HepG2 (cell line): ENCODE data around the gene KDM7A. TPM values are rescaled to one million over a fixed set of nuclear protein-coding genes. Genes with fewer than 3 reads are reported as not detected.

Source experiments
- ATAC-seq: fragments of 200-7000 bp; cut with Tn5 transposase; 3 replicates; pipeline ENCODE4 v1.9.1; 2020; ENCODE audit warnings: mild to moderate bottlenecking, moderate library complexity
- BruUV-seq: library from RNA; stranded (reverse); fragments of 400-500 nt; replicated peaks from 2 replicates; lab custom pipeline; 2021; lab: Mats Ljungman, UMichigan
- CTCF ChIA-PET: fragments of 300-600 bp; formaldehyde crosslinking; extraction: SDS; loops from one replicate; lab custom pipeline; 2021; ENCODE audit warnings: low total read pairs, inconsistent platforms, low intra/inter-chr PET ratio; lab: Yijun Ruan, JAX
- POLR2A ChIA-PET: fragments of 350-600 bp; sonication (Branson Sonifier 250); formaldehyde crosslinking; loops from one replicate; lab custom pipeline; 2020; ENCODE audit warnings: antibody characterized with exemption, inconsistent platforms; lab: Yijun Ruan, JAX
- DNase-seq: peaks from one replicate; pipeline ENCODE4 v3.0.0-alpha.2; 2015; ENCODE audit warnings: low spot score
- FAIRE-seq: peaks from 3 replicates; lab custom pipeline; 2011; peaks lifted over from hg19 to GRCh38; lab: Jason Lieb, UNC
- H2AFZ ChIP-seq: one replicate; pipeline ENCODE4 v1.6.1; 2011; ENCODE audit warnings: low read length, inconsistent platforms
- H3K27ac ChIP-seq: fragments of 300-600 bp; 3 replicates; pipeline ENCODE4 v1.8.0; 2011; ENCODE audit warnings: mixed run types, mild to moderate bottlenecking, mixed read lengths, low read length, inconsistent platforms; ENCODE audit not compliant: insufficient read depth; ENCODE audit errors: extremely low read length
- H3K27me3 ChIP-seq, 2 experiments: fragments of 200-600 bp in 1 of 2; 2 replicates in 1 of 2; 3 replicates in 1 of 2; pipeline versions ENCODE4 v1.6.0 to v1.8.0; 2011; ENCODE audit warnings: low read length in 2 of 2, mild to moderate bottlenecking in 2 of 2, moderate library complexity in 2 of 2, inconsistent platforms in 1 of 2; ENCODE audit not compliant: insufficient read depth in 2 of 2, control insufficient read depth in 1 of 2
- H3K36me3 ChIP-seq, 2 experiments: fragments of 200-600 bp in 1 of 2; replicated peaks in 1 of 2; 2 replicates in 1 of 2; 3 replicates in 1 of 2; pipeline versions ENCODE4 v1.5.1 to v1.8.0; 2011; ENCODE audit warnings: low read length in 2 of 2, inconsistent platforms in 1 of 2; ENCODE audit not compliant: insufficient read depth in 2 of 2, control insufficient read depth in 1 of 2
- H3K4me1 ChIP-seq: 2 replicates; pipeline ENCODE4 v1.5.1; 2012; ENCODE audit warnings: low read length, inconsistent platforms; ENCODE audit not compliant: insufficient read depth
- H3K4me2 ChIP-seq: 2 replicates; pipeline ENCODE4 v1.6.0; 2011; ENCODE audit warnings: low read depth, low read length, inconsistent platforms
- H3K4me3 ChIP-seq, 3 experiments: fragments of 200-600 bp in 1 of 3; sonication (generic), shearing (Covaris generic) in 1 of 3; replicated peaks in 1 of 3; 2 replicates each; pipeline ENCODE4 v1.5.1; 2011 to 2016; ENCODE audit warnings: low read length in 3 of 3, inconsistent platforms in 2 of 3, low read depth in 2 of 3, mild to moderate bottlenecking in 2 of 3, control low read depth in 1 of 3, mixed read lengths in 1 of 3; ENCODE audit not compliant: insufficient read depth in 1 of 3
- H3K79me2 ChIP-seq: one replicate; pipeline ENCODE4 v1.6.1; 2011; ENCODE audit warnings: low read length, inconsistent platforms; ENCODE audit not compliant: insufficient read depth
- H3K9ac ChIP-seq: 2 replicates; pipeline ENCODE4 v1.6.0; 2011; ENCODE audit warnings: mild to moderate bottlenecking, low read depth, low read length, inconsistent platforms; ENCODE audit not compliant: insufficient read depth
- H3K9me3 ChIP-seq: 2 replicates; pipeline ENCODE4 v1.5.1; 2012; ENCODE audit warnings: mild to moderate bottlenecking, low read length
- H4K20me1 ChIP-seq: 2 replicates; pipeline ENCODE4 v1.6.0; 2011; ENCODE audit warnings: inconsistent platforms, mild to moderate bottlenecking, low read length, moderate library complexity; ENCODE audit not compliant: insufficient read depth
- HINFP ChIP-seq: sonication (generic); formaldehyde crosslinking; IDR thresholded peaks from 2 replicates; pipeline ENCODE4 v1.4.0; 2020; ENCODE audit warnings: low read depth, mild to moderate bottlenecking, missing genetic modification reagents
- HNF4A ChIP-seq: sonication (generic); formaldehyde crosslinking; IDR thresholded peaks from 2 replicates; pipeline ENCODE4 v1.4.0; 2020; ENCODE audit warnings: missing genetic modification reagents
- NR2F1 ChIP-seq, 2 experiments: fragments of 450-650 bp in 1 of 2; formaldehyde crosslinking in 1 of 2; IDR thresholded peaks; 2 replicates each; pipeline versions ENCODE4 v1.5.0 to v1.6.1; 2016 to 2020; ENCODE audit warnings: mild to moderate bottlenecking in 1 of 2, missing compliant biosample characterization in 1 of 2, missing genetic modification reagents in 1 of 2, moderate library complexity in 1 of 2
- SMC3 ChIP-seq: IDR thresholded peaks from 2 replicates; pipeline ENCODE4 v1.6.1; 2011; ENCODE audit warnings: low read length, improper control_type of control experiment
- SP140L ChIP-seq: sonication (generic); formaldehyde crosslinking; IDR thresholded peaks from 2 replicates; pipeline ENCODE4 v1.4.0; 2020; ENCODE audit warnings: missing genetic modification reagents, borderline replicate concordance
- ZNF256 ChIP-seq: sonication (generic); formaldehyde crosslinking; conservative IDR thresholded peaks from 2 replicates; pipeline ENCODE4 v1.4.0; 2020; ENCODE audit warnings: missing genetic modification reagents
- ZNF264 ChIP-seq: sonication (generic); formaldehyde crosslinking; IDR thresholded peaks from 2 replicates; pipeline ENCODE4 v1.4.0; 2020; ENCODE audit warnings: missing genetic modification reagents
- ZNF792 ChIP-seq: IDR thresholded peaks from 2 replicates; pipeline ENCODE4 v1.6.1; 2016
- ZZZ3 ChIP-seq: sonication (generic); formaldehyde crosslinking; IDR thresholded peaks from 2 replicates; pipeline ENCODE4 v1.4.0; 2020; ENCODE audit warnings: missing genetic modification reagents, mild to moderate bottlenecking, borderline replicate concordance
- WGBS: methylation state at CpG from one replicate; pipeline ENCODE4 v1.1.6; 2017; ENCODE audit warnings: low lambda C conversion rate; 5-methylcytosine and 5-hydroxymethylcytosine counted together
- in situ Hi-C: cut with HindIII; loops from 2 replicates; pipeline ENCODE4 v1.10.0; 2017; ENCODE audit warnings: low pct_unique_long_range_greater_than_20kb; ENCODE audit not compliant: extremely low pct_ligation_motif_present
- intact Hi-C: fragments of 100-400 bp; cut with micrococcal nuclease; formaldehyde crosslinking; loops from one replicate; pipeline ENCODE4 v1.10.0; 2022; ENCODE audit not compliant: unreplicated experiment
- polyA plus RNA-seq, 8 experiments: library from polyadenylated mRNA; depleted of rRNA in 3 of 8; stranded (reverse) in 7 of 8; unstranded in 1 of 8; fragments of >200 nt; fragmentation: Illumina TruSeq in 4 of 8; extraction: Trizol in 4 of 8; gene quantifications; 2 replicates each; pipeline versions ENCODE4 v1.2.1 to v1.2.3, GENCODE V29; 2011 to 2016; ENCODE audit warnings: low read depth in 4 of 8, missing spikeins in 1 of 8, mixed read lengths in 1 of 8; ENCODE audit not compliant: insufficient read depth in 1 of 8
- total RNA-seq, 5 experiments: library from RNA; depleted of rRNA; stranded (reverse); fragments of >200 nt; fragmentation: Illumina TruSeq; extraction: Trizol; gene quantifications; 2 replicates each; pipeline ENCODE4 v1.2.3, GENCODE V29; 2016; ENCODE audit warnings: low read depth in 1 of 5
- TF ChIP-seq, protein P1 (sequence below): sonication (generic); formaldehyde crosslinking; IDR thresholded peaks from 2 replicates; pipeline ENCODE4 v1.4.0; 2020; ENCODE audit warnings: mild to moderate bottlenecking, missing genetic modification reagents
- TF ChIP-seq, protein P2 (sequence below): sonication (generic); formaldehyde crosslinking; IDR thresholded peaks from 2 replicates; pipeline ENCODE4 v1.4.0; 2020; ENCODE audit warnings: mild to moderate bottlenecking, missing genetic modification reagents

Gene KDM7A
- total and polyA plus RNA-seq, 2 of the 13 experiments (the other 11 are each of a cell fraction or from before 2014, with no cell fraction given), result 10.8 to 16.8 TPM

GRCh38 chr7:140062528-140063299 lies 114.1 kb downstream of the KDM7A start, which contains the start of gene PARP12:
Gene PARP12, minus strand, starts transcription at chr7:140062951. Its CDS starts 104 bp downstream, at chr7:140062847.
- no TSS peak for BruUV-seq
- ChIA-PET POLR2A (interaction anchor here (1.1 to 1.4 kb wide), 3 partner anchors 13 to 18 kb away, joined by 3 to 8 read pairs (median 4); no protein-coding TSS in a partner anchor), CTCF (no interaction called here)
- in situ Hi-C loops (no loop called here), intact Hi-C loops (no loop called here)
- H3K27ac ChIP-seq, result peak within 1 kb of the TSS; percentile 69
- H3K27me3 ChIP-seq, result no peaks in the 10 kb centered on the region
- no peaks in the 10 kb centered on the region for H4K20me1 ChIP-seq
- peaks cover 15% of the 10 kb centered on the region for H3K9me3 ChIP-seq
- peak within 1 kb of the TSS; percentile 51 to 73 (median 58); a peak in 5 of 6 replicates for H3K4me3 ChIP-seq
- DNase-seq (peak; percentile 59), ATAC-seq (peak; percentile 89), FAIRE-seq (no peak)
- 32% methylated on average over 13 of the region's 106 CpGs for WGBS
- H3K4me2 ChIP-seq, result peak within 1 kb of the TSS; percentile 76
- peaks cover 61% of the 10 kb centered on the region for H3K4me1 ChIP-seq
- peak within 1 kb of the TSS; percentile 69 for H3K9ac ChIP-seq
- H3K36me3 ChIP-seq, result peaks cover 0 to under 1% of the 10 kb centered on the region in 2 experiments; a peak in 1 of 5 replicates
- H2AFZ ChIP-seq, result peak within 1 kb of the TSS; percentile 87
- peaks cover 20% of the 10 kb centered on the region for H3K79me2 ChIP-seq
- TF ChIP-seq ZNF256 (CRISPR knock-in tag) (0 out of 2 replicates have a peak, but pooled peaks have one; percentile 51), HNF4A (CRISPR knock-in tag) (peak; percentile 37), ZNF264 (CRISPR knock-in tag) (peak; percentile 27; the same call in 1 of the 2 replicates), HINFP (peak; percentile 93), ZZZ3 (CRISPR knock-in tag) (0 out of 2 replicates have a peak, but pooled peaks have one; percentile 21), NR2F1 (CRISPR knock-in tag; IDR thresholded peaks at IDR 0.05) (no peak), ZNF792 (no peak), SMC3 (no peak), SP140L (CRISPR knock-in tag) (no peak)
- TF ChIP-seq, protein P1, sequence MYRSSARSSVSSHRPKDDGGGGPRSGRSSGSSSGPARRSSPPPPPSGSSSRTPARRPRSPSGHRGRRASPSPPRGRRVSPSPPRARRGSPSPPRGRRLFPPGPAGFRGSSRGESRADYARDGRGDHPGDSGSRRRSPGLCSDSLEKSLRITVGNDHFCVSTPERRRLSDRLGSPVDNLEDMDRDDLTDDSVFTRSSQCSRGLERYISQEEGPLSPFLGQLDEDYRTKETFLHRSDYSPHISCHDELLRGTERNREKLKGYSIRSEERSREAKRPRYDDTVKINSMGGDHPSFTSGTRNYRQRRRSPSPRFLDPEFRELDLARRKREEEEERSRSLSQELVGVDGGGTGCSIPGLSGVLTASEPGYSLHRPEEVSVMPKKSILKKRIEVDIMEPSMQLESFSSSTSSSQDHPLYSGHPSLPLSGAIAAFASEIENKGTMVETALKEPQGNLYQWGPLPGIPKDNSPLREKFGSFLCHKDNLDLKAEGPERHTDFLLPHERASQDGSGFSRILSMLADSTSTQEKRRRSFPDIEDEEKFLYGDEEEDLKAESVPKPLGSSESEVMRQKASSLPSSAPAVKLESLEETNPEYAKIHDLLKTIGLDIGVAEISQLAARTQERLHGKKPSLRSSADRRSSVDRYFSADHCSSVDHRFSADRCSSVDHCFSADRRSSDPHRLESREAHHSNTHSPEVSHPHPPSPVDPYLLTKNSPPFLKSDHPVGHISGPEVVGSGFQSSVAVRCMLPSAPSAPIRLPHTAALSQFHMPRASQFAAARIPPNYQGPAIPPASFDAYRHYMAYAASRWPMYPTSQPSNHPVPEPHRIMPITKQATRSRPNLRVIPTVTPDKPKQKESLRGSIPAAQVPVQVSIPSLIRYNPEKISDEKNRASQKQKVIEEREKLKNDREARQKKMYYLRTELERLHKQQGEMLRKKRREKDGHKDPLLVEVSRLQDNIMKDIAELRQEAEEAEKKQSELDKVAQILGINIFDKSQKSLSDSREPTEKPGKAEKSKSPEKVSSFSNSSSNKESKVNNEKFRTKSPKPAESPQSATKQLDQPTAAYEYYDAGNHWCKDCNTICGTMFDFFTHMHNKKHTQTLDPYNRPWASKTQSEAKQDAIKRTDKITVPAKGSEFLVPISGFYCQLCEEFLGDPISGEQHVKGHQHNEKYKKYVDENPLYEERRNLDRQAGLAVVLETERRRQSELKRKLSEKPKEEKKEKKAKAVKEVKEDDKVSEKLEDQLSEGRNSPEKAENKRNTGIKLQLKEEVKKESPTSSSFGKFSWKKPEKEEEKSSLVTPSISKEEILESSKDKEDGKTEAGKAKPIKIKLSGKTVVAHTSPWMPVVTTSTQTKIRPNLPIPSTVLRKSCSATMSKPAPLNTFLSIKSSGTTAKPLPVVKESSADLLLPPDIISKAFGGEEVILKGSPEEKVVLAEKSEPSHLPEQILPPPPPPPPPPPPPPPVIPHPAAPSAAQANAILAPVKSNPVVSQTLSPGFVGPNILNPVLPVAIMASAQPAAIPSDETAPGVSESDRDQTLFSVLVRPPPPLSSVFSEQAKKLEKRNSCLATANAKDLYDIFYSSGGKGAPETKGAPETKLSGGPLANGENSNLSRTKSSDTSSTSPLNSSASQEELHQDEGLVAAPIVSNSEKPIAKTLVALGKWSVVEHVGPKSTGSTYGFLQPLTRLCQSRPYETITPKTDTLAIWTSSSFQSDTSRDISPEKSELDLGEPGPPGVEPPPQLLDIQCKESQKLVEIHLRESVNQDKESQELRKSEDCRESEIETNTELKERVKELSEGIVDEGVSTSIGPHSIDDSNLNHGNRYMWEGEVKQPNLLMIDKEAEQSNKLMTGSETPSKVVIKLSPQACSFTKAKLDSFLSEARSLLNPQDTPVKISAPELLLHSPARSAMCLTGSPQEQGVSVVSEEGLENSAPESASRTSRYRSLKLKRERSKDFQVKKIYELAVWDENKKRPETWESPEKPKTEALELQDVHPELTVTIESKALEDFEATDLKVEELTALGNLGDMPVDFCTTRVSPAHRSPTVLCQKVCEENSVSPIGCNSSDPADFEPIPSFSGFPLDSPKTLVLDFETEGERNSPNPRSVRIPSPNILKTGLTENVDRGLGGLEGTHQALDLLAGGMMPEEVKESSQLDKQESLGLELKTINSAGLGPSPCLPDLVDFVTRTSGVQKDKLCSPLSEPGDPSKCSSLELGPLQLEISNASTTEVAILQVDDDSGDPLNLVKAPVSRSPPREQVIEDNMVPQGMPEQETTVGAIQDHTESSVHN, result no peak
- TF ChIP-seq, protein P2, sequence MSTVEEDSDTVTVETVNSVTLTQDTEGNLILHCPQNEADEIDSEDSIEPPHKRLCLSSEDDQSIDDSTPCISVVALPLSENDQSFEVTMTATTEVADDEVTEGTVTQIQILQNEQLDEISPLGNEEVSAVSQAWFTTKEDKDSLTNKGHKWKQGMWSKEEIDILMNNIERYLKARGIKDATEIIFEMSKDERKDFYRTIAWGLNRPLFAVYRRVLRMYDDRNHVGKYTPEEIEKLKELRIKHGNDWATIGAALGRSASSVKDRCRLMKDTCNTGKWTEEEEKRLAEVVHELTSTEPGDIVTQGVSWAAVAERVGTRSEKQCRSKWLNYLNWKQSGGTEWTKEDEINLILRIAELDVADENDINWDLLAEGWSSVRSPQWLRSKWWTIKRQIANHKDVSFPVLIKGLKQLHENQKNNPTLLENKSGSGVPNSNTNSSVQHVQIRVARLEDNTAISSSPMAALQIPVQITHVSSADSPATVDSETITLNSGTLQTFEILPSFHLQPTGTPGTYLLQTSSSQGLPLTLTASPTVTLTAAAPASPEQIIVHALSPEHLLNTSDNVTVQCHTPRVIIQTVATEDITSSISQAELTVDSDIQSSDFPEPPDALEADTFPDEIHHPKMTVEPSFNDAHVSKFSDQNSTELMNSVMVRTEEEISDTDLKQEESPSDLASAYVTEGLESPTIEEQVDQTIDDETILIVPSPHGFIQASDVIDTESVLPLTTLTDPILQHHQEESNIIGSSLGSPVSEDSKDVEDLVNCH (CRISPR knock-in tag), result no peak
